22Rv1 (cell line): ENCODE results near the gene PIGH.

ENCODE experiments used
- H3K27ac ChIP-seq: fragments of 450-650 bp; 2 replicates; pipeline ENCODE4 v1.5.1; 2017
- ZFX ChIP-seq: fragments of 450-650 bp; IDR thresholded peaks from 2 replicates; pipeline ENCODE4 v1.6.1; 2017; ENCODE audit warnings: antibody characterized with exemption, borderline replicate concordance
- TF ChIP-seq, protein P1 (sequence below): fragments of 450-650 bp; IDR thresholded peaks from 2 replicates; pipeline ENCODE4 v1.5.1; 2017; ENCODE audit warnings: mild to moderate bottlenecking

Gene PIGH

GRCh38 chr14:67574156-67574555, 25.9 kb downstream of the PIGH start:
- TF ChIP-seq, protein P1, sequence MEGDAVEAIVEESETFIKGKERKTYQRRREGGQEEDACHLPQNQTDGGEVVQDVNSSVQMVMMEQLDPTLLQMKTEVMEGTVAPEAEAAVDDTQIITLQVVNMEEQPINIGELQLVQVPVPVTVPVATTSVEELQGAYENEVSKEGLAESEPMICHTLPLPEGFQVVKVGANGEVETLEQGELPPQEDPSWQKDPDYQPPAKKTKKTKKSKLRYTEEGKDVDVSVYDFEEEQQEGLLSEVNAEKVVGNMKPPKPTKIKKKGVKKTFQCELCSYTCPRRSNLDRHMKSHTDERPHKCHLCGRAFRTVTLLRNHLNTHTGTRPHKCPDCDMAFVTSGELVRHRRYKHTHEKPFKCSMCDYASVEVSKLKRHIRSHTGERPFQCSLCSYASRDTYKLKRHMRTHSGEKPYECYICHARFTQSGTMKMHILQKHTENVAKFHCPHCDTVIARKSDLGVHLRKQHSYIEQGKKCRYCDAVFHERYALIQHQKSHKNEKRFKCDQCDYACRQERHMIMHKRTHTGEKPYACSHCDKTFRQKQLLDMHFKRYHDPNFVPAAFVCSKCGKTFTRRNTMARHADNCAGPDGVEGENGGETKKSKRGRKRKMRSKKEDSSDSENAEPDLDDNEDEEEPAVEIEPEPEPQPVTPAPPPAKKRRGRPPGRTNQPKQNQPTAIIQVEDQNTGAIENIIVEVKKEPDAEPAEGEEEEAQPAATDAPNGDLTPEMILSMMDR = no peak
- no peak for TF ChIP-seq ZFX
- no peak overlapping the region for H3K27ac ChIP-seq

- TF ChIP-seq, protein P1 = no peak
- no peak for TF ChIP-seq ZFX
- H3K27ac ChIP-seq = no peak overlapping the region
Observed at GRCh38 chr14:67573228-67574010, 26.6 kb downstream of the PIGH start.

DNA sequence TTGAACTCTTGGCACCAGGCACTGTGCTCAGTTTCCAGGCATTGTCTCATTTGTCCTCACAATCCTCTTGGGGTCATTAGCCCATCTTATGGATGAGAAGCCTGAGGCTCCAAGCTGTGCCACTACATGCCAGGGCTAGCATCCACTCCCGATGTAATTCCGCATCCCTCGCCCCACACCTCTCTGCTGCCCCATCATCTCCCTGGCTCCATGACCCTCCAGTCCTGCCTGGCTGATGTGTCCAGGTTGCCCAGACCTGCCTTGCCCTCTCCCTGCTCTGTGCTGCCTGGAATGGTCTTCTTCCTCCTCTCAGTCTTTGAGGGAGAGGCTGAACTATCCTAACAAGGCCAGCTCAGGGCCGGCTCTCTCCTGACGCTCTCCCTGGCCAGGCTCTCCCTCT, 27.5 kb downstream of the PIGH start:
- TF ChIP-seq, protein P1 = no peak
- TF ChIP-seq ZFX = no peak
- H3K27ac ChIP-seq = no peak overlapping the region

- H3K27ac ChIP-seq = no peak overlapping the region
- no peak for TF ChIP-seq ZFX
- TF ChIP-seq, protein P1 = no peak
Observed at GRCh38 chr14:67571991-67572323, 28.1 kb downstream of the PIGH start.

DNA sequence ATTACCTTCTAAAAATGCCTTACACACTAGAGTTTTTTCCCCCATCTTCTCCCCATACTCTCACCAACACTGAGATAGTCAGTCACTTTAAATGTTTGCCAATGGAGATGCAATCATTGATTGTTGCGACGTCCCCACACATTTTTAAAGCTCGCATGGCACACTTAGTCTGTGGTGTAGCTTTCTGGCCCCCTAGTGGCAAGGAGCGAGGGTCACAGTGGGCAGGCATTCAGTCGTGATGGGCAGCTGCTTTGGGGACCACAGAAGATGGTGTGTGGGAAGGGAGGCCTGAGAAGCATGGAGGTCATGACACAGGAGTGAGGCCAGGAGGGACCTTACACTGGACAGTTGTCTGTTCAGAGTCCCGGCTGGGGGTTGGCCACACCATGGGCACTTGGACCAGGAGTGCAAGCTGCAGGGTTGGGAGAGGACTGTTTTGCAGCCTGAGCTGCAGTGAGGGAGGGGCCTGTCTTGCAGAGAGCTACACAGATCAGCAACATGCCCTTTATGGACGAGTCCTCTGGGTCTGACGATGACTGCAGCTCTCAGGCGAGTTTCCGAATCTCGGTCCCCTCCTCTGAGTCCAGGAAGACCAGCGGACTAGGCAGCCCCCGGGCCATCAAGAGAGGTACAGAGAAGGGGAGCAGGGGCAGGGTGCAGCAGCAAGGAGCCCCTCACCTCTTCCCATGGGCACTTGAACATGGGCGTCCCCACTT, 28.6 kb downstream of the PIGH start:
- no peak overlapping the region for H3K27ac ChIP-seq
- TF ChIP-seq, protein P1 = peak; percentile 87
- no peak for TF ChIP-seq ZFX

- TF ChIP-seq ZFX = no peak
- H3K27ac ChIP-seq = no peak overlapping the region
Observed at GRCh38 chr14:67570453-67570852, 29.6 kb downstream of the PIGH start.

DNA sequence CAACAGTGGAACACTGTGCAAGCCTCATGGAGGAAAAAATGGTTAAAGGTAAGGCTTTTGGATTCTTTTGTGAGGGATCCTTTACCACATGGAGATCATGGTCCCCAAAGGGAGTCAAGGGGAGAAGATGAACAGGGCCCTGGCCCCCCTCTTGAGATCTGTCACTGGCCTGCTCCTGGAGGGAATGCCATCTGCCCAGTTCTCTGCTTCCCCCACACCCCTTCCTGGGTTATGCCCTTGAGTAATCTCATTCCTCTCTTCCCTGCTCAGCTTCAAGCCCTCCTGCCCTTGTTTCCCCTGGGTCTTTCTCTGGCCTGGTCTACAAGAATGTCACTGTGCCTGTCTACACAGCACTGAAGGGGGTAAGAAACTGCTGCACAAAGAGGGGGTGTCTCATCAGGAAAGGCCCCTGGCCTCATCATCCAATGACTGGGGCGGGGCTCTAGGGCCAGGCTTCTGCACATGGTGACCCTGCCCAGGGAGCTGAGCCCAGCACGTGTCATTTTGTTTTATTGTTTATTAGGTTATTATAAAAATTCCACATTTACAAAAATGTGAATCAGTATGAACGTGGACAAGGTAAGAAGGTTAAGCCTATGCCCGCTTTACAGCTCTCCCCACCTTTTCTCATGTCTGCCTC, 30.3 kb downstream of the PIGH start:
- H3K27ac ChIP-seq = no peak overlapping the region
- no peak for TF ChIP-seq ZFX
- TF ChIP-seq, protein P1 = no peak
